Parathyroid adenoma (tissue), 2 donors: Measurements from ENCODE around the gene SLPI.

Experiments
- H2AFZ ChIP-seq: fragments of 300-600 bp; sonication (generic); one replicate; pipeline ENCODE4 v1.7.0; 2017; ENCODE audit warnings: antibody characterized with exemption, mild to moderate bottlenecking
- H3K27ac ChIP-seq: fragments of 300-600 bp; sonication (generic); one replicate; pipeline ENCODE4 v1.7.0; 2017
- H3K27me3 ChIP-seq: fragments of 300-600 bp; sonication (generic); one replicate; pipeline ENCODE4 v1.7.0; 2017; ENCODE audit warnings: low read length; ENCODE audit not compliant: control insufficient read depth, insufficient read depth
- H3K36me3 ChIP-seq: fragments of 300-600 bp; sonication (generic); one replicate; pipeline ENCODE4 v1.7.0; 2017; ENCODE audit warnings: low read length; ENCODE audit not compliant: control insufficient read depth, insufficient read depth
- H3K4me1 ChIP-seq: fragments of 300-600 bp; sonication (generic); one replicate; pipeline ENCODE4 v1.7.0; 2017; ENCODE audit warnings: control low read depth
- H3K4me2 ChIP-seq: fragments of 300-600 bp; sonication (generic); one replicate; pipeline ENCODE4 v1.7.0; 2017; ENCODE audit warnings: low read length
- H3K4me3 ChIP-seq: fragments of 300-600 bp; sonication (generic); one replicate; pipeline ENCODE4 v1.7.0; 2017; ENCODE audit warnings: low read depth, low read length
- H3K79me2 ChIP-seq: fragments of 300-600 bp; sonication (generic); one replicate; pipeline ENCODE4 v1.7.0; 2017; ENCODE audit warnings: control low read depth
- H3K9ac ChIP-seq: fragments of 300-600 bp; sonication (generic); one replicate; pipeline ENCODE4 v1.7.0; 2017; ENCODE audit warnings: mild to moderate bottlenecking
- H3K9me3 ChIP-seq: fragments of 300-600 bp; sonication (generic); one replicate; pipeline ENCODE4 v1.7.0; 2017; ENCODE audit warnings: low read length; ENCODE audit not compliant: control insufficient read depth
- TF ChIP-seq, protein P1 (sequence below): fragments of 300-600 bp; sonication (generic); IDR thresholded peaks from one replicate; pipeline ENCODE4 v1.7.0; 2017; ENCODE audit warnings: antibody characterized with exemption, mild to moderate bottlenecking
- donor health status: primary hyperparathyroidism.

SLPI gene

DNA sequence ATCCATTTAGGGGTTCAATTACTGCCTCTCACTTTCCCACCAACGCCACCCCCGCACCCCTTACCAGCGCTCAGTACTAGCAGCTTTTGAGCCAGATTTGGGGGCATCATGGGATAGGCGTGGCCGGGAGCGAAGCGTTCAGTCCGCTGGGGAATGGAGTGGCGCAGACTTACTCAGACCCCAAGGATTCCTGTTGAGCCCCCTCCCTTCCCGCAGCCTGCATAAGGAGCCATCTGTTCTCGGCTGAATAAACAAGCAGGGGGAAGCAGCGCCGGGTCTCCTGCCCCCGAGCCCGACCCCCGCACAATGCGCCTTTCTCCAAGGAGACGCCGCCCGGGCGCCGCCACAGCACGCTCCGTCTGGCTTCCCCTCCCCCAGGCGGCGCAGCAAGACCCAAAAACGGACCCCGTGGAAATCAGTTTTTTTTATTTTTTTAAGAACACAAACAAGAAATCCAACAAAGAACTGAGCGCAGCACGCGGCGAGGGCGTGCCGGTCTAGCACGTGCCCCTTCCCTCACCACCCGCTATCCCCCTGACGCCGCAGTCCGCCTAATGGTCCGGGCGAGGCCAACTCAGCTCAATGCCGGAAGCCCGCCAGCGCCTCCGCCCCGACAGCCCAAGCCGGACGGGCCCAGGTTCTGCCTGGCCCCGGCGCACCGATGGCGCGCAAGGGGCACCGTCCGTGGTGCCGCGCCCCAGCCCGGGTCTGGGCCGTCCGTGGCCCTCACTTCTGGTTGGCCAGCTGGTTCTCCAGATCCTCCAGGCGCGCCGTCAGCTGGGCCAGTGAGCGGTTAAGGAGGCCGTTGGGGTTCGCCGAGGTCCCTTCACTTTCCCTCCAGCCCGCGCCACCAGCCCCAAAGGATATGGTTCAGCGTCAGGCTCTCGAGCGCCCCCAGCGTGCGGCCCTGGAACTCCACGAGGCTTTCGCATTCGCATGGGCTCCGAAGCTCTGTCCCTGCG, 39.0 kb upstream of the SLPI start:
- no peaks in the 10 kb centered on the region for H3K9me3 ChIP-seq
- TF ChIP-seq, protein P1, sequence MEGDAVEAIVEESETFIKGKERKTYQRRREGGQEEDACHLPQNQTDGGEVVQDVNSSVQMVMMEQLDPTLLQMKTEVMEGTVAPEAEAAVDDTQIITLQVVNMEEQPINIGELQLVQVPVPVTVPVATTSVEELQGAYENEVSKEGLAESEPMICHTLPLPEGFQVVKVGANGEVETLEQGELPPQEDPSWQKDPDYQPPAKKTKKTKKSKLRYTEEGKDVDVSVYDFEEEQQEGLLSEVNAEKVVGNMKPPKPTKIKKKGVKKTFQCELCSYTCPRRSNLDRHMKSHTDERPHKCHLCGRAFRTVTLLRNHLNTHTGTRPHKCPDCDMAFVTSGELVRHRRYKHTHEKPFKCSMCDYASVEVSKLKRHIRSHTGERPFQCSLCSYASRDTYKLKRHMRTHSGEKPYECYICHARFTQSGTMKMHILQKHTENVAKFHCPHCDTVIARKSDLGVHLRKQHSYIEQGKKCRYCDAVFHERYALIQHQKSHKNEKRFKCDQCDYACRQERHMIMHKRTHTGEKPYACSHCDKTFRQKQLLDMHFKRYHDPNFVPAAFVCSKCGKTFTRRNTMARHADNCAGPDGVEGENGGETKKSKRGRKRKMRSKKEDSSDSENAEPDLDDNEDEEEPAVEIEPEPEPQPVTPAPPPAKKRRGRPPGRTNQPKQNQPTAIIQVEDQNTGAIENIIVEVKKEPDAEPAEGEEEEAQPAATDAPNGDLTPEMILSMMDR: peak; percentile 89
- no peaks in the 10 kb centered on the region for H3K36me3 ChIP-seq
- H3K27me3 ChIP-seq: no peaks in the 10 kb centered on the region
- peak overlapping the region; percentile 76 for H2AFZ ChIP-seq
- H3K4me1 ChIP-seq: no peaks in the 10 kb centered on the region
- H3K27ac ChIP-seq: no peak overlapping the region
- H3K4me2 ChIP-seq: peak overlapping the region; percentile 83
- peak overlapping the region; percentile 52 for H3K4me3 ChIP-seq
- peak overlapping the region; percentile 14 for H3K9ac ChIP-seq
- H3K79me2 ChIP-seq: no peaks in the 10 kb centered on the region

DNA sequence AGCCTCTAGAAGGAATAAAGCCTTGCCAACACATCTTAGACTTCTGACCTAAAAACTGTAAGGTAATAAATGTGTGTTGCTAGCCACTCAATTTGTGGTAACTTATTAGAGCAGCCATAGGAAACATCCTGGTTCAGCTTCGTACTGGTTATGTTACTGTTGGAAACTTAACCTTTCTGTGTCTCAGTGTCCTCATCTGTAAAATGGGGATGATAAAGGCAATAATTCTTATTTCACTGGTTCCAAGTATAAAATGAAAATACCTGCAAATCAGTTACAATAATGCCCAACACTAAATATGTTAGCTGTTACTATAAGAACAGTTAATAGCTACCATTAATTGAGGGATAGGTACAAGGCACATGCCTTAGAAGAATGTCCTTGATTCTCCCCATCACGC, 38.0 kb upstream of the SLPI start:
- H3K9me3 ChIP-seq: no peaks in the 10 kb centered on the region
- H3K4me2 ChIP-seq: no peak overlapping the region
- no peaks in the 10 kb centered on the region for H3K27me3 ChIP-seq
- no peak overlapping the region for H3K27ac ChIP-seq
- H3K9ac ChIP-seq: no peak overlapping the region
- TF ChIP-seq, protein P1: no peak
- no peaks in the 10 kb centered on the region for H3K4me1 ChIP-seq
- no peaks in the 10 kb centered on the region for H3K36me3 ChIP-seq
- no peak overlapping the region for H3K4me3 ChIP-seq
- no peak overlapping the region for H2AFZ ChIP-seq
- H3K79me2 ChIP-seq: no peaks in the 10 kb centered on the region

DNA sequence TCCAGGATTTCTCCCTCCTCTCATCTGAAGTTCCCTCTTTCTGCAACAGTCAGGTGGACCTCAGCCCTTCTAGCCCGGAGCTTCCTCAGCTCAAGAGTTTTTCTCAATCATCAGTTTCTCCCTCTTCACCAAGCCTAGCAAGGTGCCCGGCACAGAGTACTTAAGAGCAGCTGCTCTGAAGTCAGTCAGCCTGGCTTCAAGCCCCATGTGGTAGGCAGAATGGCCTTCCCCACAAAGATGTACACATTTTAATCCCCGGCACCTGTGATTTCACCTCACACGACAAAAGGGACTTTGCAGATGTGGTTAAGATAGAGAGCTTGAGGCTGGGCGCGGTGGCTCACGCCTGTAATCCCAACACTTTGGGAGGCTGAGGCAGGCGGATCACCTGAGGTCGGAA, 37.2 kb upstream of the SLPI start:
- Histone ChIP-seq H3K9me3 (no peaks in the 10 kb centered on the region), H3K4me3 (no peak overlapping the region), H3K9ac (no peak overlapping the region), H3K4me2 (no peak overlapping the region), H2AFZ (no peak overlapping the region), H3K27me3 (no peaks in the 10 kb centered on the region), H3K4me1 (no peaks in the 10 kb centered on the region), H3K27ac (no peak overlapping the region), H3K36me3 (no peaks in the 10 kb centered on the region), H3K79me2 (no peaks in the 10 kb centered on the region)
- TF ChIP-seq, protein P1: no peak

DNA sequence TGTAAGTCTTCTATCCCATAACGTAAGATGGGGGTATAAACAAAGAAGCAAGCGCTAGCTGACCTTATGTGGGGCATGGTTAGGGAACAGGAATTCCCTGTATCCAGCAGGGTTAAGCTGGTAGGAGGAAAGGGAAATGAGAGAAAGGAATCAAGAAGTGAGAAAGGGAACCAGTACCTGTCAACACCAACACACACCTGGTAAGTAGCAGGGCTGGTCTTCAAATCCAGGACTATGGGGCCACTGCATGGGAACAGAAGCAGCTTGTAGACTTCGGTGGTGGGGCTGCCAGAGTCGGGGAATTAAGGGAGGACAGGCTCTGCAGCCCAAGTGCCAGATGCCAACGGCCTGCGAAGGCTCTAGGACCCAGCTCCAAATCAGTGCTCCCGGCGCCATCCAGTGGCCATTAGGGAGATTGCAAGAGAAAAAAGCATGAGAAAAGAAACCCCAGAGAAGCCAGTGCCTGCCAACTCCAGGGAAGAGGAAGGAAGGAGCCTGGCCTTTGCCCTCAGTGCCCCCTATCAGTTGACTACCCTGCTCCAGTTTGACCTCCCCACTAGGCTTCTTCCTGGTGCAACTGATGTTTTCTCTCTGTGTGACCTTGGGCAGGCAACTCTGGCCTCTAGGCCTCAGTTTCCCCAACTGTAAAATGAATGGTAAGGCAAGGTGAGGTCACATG, 36.5 kb upstream of the SLPI start:
- no peaks in the 10 kb centered on the region for H3K36me3 ChIP-seq
- H3K9me3 ChIP-seq: no peaks in the 10 kb centered on the region
- no peaks in the 10 kb centered on the region for H3K4me1 ChIP-seq
- H3K79me2 ChIP-seq: no peaks in the 10 kb centered on the region
- TF ChIP-seq, protein P1: peak; percentile 80
- no peaks in the 10 kb centered on the region for H3K27me3 ChIP-seq
- no peak overlapping the region for H3K4me3 ChIP-seq
- H2AFZ ChIP-seq: peak overlapping the region; percentile 10
- no peak overlapping the region for H3K27ac ChIP-seq
- H3K4me2 ChIP-seq: no peak overlapping the region
- no peak overlapping the region for H3K9ac ChIP-seq
